Skin epidermis (tissue), 12 donors: ENCODE data around the gene MFRP.

Experiments
- H3K27ac ChIP-seq, 21 experiments: fragments of 200-600 bp; sonication (generic) in 11 of 21; one replicate each; pipeline ENCODE4 v1.5.0; 2020; ENCODE audit warnings: mild to moderate bottlenecking in 3 of 21, inconsistent platforms in 2 of 21, moderate library complexity in 2 of 21
- H3K4me3 ChIP-seq, 7 experiments: fragments of 200-600 bp; sonication (generic) in 2 of 7; one replicate each; pipeline ENCODE4 v1.5.0; 2020; ENCODE audit warnings: inconsistent platforms in 2 of 7, mild to moderate bottlenecking in 2 of 7, moderate library complexity in 1 of 7

MFRP gene

DNA sequence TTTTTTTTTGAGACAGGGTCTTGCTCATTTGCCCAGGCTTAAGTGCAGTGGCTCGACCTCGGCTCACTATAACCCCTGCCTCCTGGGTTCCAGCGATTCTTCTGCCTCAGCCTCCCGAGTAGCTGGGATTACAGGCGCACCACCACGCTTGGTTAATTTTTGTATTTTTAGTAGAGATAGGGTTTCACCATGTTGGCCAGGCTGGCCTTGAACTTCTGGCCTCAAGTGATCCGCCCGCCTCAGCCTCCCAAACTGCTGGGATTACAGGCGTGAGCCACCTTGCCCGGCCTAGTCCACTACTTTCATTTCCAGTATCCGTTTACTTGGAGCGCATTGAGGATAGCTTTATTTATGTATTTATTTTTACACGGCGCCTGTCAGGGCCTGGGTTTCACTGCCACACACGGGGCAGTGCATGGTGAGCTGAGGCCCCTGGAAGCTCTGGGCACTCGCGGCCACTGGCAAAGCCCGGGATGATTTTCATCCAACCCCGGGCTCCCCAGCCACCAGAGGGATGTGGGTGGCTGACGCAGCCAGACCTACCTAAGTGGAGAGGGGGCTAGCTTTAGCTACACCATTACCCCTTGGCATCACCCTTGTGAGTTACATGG lies 23.5 kb downstream of the MFRP start:
- no peak overlapping the region for H3K4me3 ChIP-seq
- H3K27ac ChIP-seq = no peak overlapping the region

DNA sequence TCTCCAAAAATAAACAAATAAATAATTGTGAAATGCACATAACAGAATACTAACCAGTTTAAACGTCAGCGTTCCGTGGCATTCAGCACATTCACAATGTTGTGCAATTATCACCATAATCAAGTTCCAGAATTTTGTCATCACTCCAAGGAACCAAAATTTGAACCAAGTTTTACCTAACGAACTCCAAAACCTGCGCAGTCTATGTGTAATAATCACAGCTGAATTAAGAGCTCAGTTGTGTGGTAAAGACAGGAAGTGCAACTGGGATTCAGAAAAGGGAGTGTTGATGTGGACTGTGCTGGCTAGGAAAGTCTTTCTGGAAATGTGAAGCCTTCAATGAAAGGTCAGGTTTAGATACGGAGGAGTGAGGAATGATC lies 24.2 kb downstream of the MFRP start:
- peak overlapping the region in 3 of 21 experiments; percentile 73 to 85 (median 82) for H3K27ac ChIP-seq
- H3K4me3 ChIP-seq = no peak overlapping the region

DNA sequence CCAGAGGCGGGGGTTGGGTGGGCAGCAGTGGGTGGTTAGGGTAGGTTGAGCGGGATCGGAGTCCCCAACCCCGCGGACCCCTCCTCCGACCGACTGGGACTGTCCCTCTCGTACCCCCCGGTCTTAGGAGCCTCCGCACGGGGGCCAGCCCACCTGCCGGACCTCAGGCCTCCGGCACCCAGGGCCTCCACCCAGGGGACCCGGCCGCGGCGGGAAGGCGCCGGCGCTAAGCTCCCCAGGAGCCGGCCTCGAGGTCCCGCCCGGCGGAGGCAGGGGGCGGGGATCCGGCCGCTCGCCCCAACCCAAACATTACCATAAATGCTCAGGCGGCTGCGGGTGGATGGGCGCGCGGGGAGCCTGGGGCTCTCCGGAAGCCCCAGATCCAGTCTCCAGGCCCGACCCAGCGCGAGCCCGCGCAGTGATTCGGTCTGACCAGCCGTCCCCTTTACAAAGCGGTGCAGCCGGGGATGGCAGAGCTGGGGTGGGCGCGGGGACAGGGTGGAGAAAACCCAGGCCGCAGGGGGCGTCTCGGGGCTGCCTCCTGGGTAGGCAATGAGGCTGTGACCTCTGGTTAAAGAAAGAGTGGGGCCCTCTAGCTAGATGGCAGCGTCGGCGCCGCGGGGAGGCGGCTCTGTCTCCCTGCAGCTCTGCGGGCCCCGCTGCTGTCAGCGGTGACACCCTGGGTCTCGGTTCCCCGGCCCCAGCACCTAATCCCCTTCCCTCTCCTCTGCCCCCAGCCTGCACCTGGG lies 25.6 kb downstream of the MFRP start:
- peak overlapping the region; percentile 17 to 51 (median 33) for H3K4me3 ChIP-seq
- H3K27ac ChIP-seq = peak overlapping the region; percentile 9 to 90 (median 76)

DNA sequence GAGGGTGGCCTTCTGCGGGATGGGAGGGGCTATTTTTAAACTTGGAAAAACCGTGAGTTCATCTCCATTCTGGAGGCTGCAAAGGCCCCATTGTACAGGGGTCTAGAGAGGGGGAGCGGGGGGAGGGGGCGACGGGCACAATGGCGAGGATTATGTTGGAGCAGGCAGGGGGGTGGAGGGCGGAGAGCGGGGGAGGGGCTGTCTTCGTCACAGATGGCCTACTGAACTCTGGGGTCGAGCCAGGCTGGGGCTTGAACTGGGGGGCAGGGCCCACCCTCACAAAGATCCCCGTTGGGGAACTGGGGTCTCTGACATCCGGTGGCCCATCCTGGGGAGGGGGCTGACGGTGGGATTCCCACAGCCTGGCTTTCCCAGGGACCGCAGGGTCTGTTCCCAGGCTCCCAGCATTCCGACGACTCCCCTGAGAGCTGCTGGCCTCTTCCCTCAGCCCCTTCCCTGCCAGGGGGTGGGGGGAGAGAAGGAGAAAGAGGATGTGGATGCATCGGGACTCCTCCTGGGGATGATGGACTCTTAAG lies 26.2 kb downstream of the MFRP start:
- H3K27ac ChIP-seq = peak overlapping the region; percentile 9 to 90 (median 77)
- peak overlapping the region; percentile 17 to 51 (median 33) for H3K4me3 ChIP-seq

DNA sequence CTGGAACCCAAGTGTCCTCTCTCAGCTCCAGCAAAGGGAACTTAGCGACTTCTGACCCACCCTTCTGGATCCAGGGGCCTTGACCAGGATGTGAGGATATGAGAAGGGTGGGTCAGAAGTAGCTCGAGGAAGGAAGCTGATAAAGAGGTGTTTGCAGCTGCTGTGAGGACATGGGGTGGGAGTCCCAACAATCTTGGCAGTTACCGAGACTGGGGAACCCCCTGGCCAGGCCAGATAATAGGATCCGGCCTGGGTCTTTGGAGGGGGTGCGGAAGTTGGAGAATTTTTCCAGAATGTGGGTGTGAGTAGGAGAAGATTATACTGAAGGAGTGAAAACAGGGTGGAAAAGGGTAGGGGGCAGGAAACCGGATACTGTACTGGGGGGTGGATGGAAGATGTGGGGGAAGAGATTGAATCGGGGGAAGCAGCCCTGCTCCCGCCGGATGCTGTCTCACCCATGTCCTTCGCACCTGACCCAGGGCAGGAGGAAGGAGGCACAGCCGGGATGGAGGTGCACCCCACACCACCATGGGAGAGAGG lies 26.7 kb downstream of the MFRP start:
- H3K27ac ChIP-seq = peak overlapping the region in 18 of 21 experiments; percentile 9 to 90 (median 73)
- peak overlapping the region in 1 of 7 experiments; percentile 40 for H3K4me3 ChIP-seq

DNA sequence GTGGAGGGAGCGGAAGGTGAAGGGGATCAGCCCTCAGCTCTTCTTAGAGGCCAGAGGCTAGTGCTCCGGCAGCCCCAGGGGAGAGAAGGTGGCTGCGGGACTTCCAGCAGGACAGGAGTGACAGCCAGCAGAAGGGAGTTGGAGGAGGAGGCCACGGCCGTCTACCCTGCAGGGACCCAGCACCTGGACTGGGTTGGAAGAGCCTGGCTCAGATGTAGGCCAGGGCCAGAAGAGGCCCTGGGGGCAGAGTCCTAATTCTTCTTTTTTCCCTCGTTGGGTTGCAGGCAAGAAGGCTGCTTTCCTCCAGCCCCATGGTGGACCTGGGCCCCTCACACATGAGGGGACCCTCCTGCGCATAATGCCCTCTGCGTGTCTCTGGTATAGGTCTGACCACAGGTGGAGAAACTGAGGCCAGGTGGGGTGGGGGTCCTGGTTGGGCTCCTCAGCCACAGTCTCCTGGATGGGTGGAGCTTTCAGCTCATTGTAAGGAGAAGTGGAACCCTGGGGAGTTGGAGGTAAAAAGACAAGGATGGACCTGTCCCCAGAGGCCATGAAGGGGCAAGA lies 27.3 kb downstream of the MFRP start:
- H3K4me3 ChIP-seq = no peak overlapping the region

DNA sequence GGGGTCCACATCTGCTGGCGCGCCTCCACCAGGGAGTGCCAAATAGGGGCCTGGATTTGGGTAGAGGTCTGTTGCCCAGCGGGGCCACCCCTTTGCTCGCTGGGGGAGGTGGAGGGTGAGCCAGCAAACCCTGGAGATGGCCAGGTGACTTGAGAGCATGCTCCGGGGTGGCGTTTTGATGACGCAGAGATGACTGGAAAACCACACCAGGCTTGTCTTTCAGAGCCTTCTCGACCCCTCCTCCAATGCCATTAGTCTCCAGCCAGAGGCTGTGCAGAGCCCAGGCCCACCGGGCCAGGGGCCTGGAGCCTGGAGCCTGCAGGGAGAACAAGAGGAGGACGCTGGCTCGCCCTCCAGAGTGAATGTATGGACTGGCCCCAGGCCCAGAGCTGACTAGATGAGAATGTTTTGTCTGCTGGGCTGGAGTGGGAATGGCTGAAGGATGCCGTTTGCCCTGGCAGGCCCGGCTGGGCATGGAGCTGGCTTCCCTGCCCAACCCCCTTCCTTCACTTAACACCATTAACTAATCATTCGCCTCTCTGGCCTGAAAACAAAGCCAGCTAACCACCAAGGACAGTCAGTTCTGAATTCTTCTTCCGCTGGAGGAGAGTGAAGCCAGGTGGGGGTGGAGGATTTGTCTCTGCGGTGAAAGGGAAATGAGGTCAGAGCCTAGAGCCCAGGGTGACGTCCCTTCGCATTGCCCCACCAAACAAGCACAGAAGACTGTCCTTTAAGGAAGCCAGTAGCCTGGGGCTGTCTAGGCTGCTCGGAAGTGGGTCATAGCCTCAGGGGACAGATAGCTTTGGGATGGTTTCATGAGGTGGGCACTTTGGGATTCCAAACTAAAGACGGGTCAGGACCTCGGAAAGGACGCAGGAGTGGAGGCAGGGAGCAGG lies 28.0 kb downstream of the MFRP start:
- no peak overlapping the region for H3K4me3 ChIP-seq
- peak overlapping the region in 20 of 21 experiments; percentile 17 to 90 (median 67) for H3K27ac ChIP-seq

More for the DNA sequence above, 27.3 kb downstream of the MFRP start:
- peak overlapping the region in 20 of 21 experiments; percentile 9 to 90 (median 66) for H3K27ac ChIP-seq

DNA sequence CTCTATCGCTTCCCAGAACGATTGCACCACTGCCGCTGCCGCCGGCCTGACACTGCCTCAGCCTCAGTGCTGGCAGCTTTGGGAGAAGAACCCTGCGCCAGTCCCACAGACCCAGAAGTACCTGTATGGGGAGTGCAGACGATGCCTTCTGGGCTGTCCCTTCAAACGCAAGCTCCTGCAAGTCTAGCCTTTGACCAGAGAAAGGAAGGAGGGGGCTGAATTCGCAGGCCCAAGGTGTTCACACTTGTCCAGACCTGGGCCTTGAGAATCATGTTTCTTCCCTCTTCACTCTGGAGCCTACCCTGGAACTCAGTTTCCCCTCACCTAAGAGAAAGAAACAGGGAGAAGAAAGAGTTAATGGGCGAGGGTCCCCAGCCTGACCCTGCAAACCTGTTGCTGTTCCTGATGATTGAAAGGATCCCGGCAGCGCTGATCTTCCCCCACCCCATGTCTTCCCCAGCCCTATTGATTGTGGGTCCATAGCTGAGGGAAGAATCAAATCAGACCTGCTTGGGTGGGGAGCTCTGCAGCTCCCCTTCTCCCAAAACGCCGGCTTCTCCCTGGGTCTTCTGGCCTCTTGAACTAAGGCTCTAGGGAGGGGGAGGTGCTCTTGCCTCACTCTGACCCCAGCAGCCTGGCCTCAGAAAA lies 28.8 kb downstream of the MFRP start:
- H3K27ac ChIP-seq = peak overlapping the region in 20 of 21 experiments; percentile 17 to 90 (median 67)

DNA sequence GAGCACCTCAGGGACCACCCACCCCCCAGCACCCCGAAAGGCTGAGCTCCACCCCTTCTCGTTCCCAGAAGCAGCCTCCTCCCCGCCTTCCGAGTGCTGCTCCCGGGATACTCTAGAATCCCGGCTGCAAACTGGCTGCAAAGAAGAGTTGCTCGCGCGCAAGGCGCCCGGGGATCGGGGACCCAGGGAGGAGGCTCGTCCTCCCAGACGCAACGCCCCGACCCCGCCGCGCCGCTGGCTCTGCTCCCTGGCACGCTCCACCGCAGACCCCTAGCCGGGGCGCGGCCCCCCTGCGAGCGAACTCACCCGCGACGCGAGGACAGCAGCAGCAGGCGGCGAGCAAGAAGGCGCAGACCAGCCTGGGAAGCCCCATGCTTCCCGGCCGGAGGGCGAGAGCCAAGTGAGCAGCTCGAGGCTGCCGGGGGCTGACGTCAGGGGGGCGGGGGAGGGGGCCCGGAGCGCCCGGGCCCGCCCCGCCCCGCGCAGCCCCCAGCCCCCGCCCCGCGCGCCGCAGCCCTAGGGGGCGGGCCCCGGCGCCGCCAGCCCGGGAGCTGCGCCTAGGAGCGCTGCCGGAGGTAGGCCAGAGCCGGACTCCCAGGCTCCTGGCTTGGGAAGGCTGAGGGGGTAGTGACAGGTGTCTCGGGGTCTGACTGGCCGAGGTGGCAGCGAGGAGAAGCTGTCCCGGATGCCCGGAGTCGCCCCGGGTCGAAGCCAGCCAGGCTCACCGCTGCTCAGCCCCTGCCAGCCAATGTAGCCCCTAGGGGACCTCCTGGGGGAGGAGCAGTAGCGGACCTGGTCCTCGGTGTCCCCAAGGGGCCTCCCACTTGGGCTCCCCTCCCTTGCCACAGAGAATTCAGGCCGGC lies 29.5 kb downstream of the MFRP start, which contains the start of gene MCAM:
Gene MCAM (minus strand): TSS at position 402 of the 863 bp plus-strand sequence. CDS start 29 bp downstream, at position 373.
- H3K27ac ChIP-seq = peak within 1 kb of the TSS; percentile 1 to 90 (median 69)
- peak within 1 kb of the TSS; percentile 38 to 53 (median 46) for H3K4me3 ChIP-seq

More for the DNA sequence above, 28.8 kb downstream of the MFRP start:
- peak overlapping the region in 5 of 7 experiments; percentile 9 to 53 (median 50) for H3K4me3 ChIP-seq

DNA sequence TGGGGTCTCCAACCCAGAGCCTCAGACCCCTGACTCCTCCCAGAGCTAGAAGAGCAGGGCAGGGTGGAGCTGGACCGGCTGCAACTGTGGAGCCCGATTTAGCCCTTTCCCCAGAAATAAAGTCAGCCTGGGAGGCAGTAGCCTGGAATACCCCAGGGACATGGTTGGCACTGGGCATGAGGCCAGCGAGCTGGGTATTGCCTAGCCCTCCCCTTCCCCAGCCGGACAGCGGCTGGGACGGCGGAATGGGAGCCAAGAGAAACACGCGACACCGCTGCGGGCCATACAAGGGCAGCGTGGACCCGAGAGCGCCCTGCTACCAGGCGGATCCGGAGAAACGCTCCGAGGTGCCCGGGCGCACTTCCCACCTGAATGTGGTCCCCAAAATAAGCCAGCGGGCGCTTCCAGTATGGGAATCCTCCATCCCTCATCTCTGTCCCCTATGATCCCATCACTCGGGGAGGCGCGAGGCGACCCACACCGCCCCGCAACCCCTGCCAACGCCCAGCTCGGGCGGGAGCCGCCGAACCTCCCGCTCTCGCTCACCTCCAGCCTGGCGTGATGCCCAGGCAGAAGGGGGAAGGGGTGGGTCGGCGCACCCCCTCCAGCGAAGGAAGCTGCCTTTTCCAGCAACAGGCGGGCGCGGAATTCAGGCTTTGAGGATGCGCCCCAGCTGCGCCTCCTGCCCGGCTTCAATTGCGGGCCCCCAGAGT lies 30.3 kb downstream of the MFRP start:
- Histone ChIP-seq H3K4me3 (peak overlapping the region; percentile 38 to 53 (median 46)), H3K27ac (peak overlapping the region; percentile 1 to 86 (median 66))

DNA sequence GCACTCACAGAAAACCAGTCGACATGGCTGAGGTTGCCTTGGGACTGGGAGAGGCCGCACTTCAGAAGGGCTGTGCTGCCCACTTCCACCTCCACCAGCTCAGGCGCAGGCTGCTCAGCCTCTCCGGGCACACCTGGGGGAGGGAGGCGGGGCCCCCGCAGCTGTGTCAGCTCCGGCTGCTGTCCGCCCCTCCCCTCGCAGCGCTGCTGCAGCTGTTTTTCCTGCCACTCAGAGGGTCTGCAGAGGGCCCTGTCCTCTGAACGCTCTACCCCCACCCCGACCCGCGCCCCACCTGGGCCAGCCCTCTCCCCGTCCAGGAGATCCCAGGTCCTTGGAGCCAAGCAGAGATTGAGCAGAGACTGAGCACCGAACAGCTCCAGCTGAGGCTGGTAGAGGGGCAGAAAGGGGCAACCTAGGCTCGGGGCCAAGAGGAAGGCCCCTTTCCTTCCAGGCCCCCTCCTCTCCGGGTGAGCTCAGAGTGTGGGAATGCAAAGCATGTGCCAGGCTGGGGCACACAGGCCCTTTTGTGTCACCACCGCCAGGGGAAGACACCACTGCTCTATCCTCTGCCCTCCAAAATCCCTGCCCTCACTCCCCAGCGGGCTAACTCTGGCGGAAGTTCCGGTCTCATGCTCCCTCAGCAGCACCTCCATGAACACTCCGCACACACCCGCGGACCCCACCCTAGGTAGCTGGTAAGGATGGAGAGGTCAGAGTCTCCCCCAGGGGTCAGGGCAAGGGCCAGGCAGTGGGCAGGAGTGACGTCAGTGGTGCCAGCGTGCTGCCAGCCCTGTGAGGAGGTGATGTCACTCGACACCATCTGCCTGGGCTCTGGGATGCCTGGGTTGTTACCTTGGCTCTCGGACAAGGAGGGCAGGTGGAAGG lies 31.1 kb downstream of the MFRP start:
- Histone ChIP-seq H3K4me3 (peak overlapping the region; percentile 38 to 53 (median 46)), H3K27ac (peak overlapping the region in 16 of 21 experiments; percentile 21 to 86 (median 71))

DNA sequence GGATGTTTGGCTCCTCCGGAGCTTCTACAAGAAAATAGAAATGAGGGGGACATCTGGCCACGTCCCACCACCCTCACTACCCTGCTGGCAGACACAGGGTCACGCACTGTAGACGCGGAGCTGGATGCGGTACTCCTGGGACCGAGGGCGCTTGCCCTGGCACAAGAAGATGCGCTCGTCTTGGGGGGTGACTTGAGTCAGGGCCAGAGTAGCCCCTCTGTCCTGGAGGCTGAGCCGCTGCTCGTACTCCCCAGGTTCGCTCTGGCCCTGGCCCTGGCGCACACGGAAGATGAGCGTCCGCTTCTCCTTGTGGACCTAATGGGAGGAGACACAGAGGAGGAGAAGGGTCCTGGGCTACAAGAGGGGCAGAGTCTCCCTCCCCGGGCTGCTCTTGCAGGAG lies 31.8 kb downstream of the MFRP start:
- Histone ChIP-seq H3K27ac (peak overlapping the region in 5 of 21 experiments; percentile 46 to 86 (median 78)), H3K4me3 (peak overlapping the region in 4 of 7 experiments; percentile 44 to 50 (median 46))

DNA sequence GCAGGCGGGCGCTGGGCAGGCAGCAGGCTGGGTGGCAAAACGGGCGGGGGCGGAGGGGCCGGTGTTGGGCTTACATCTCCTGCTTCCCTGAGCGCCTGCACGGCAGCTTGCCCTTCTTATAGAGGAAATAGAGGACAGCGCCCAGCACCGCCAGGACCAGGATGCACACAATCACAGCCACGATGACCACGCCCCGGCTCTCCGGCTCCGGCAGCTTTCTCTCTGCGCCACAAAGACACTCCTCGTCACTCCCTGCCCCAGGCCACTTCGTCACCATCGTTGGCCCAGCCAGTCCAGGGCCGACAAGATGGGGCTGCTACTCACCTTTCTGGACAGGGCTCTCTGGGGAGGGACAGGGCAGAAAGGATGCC lies 35.8 kb downstream of the MFRP start:
- Histone ChIP-seq H3K4me3 (no peak overlapping the region), H3K27ac (no peak overlapping the region)

DNA sequence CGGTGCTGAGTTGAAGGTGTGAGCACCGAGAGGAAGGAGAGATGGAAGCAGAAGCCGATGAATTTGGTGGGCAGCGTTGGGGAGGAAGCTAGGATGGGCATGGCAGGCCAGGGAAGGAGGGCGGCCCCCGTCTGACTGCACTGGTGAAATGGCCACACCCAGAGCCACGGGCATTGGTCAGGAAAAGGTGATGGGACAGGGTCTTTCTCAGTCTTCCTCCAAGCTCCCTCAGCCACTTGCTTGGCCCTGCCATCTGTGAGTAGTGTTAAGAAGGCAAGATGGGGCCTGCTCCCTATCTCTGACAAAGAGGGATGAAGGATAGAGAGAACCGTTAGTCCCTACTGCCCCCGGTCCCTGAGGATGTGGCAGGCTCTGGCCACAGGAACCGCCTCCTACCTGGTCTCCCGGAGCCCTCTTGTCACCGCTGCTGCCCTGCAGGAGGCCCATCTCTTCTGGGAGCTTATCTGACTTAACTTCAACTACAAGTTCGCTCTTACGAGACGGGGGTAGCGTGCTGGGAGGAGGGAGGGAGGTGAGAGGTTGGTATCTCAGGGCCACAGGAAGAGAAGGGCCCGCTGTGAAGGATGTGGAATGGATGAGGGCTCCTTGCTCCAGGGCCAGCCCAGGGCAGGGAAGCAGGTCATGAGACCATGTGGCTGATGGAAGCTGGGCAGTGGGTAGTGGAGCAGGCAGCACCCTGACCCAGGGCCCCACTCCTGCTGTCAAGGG lies 36.4 kb downstream of the MFRP start:
- no peak overlapping the region for H3K27ac ChIP-seq

DNA sequence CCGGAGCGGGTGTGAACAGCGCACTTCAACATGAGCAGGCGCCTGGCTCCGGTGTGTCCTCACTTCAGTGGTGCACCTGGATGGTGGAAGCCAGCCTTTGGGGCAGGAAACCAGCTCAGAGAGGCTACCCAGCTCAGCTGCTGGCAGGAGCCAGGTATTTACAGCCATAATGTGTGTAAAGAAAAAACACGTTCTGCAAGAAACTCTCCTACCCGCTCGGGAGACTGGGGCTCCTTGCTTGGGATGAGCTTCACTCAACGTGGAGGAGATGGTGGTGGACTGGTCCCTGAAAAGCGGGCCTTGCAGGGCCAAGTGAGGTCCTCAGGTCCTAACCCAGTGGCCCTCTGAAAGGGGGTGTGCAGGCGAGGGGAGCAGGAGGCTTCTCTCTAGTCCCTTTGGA lies 37.1 kb downstream of the MFRP start:
- Histone ChIP-seq H3K27ac (no peak overlapping the region), H3K4me3 (no peak overlapping the region)

More for the DNA sequence above, 36.4 kb downstream of the MFRP start:
- no peak overlapping the region for H3K4me3 ChIP-seq
